GM21528 (cell line): Measurements from ENCODE around the gene THBS3.
"Not testable (repeated sequence)": the region's sequence is repeated elsewhere in the genome, so short reads cannot be mapped to it uniquely, and the experiment has no call there.

ENCODE experiments used
- ATAC-seq: cut with Tn5 transposase; IDR thresholded peaks from one replicate; pipeline ENCODE4 v1.9.1; 2021; ENCODE audit warnings: mild to moderate bottlenecking, moderate library complexity; ENCODE audit not compliant: unreplicated experiment, low FRiP score

Gene THBS3

DNA sequence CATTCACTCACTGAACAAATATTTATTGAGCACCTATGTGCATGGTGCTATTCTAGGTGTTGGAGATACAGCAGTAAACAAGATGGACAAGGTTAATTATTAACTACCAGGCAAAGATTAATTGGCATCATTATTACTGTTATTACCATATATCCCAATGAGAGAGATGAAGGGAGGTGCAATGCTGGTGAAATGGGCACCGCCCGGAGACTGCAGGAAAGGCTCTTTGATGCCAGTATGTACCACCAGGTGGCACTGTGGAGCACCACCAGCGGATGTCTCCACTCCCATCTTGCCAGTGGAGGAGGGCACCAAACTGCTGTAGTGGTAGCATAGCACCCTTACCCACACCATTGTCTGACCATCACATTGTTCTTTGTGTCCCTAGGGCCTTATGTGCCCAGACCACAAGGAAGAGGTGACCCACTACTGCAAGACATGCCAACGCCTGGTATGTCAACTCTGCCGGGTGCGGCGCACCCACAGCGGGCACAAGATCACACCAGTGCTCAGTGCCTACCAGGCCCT, 31.1 kb downstream of the THBS3 start:
- no peak for ATAC-seq

GRCh38 chr1:155175927-155176371, 31.7 kb downstream of the THBS3 start:
- ATAC-seq = no peak

GRCh38 chr1:155175281-155175926, 32.3 kb downstream of the THBS3 start:
- ATAC-seq = no peak

- no peak for ATAC-seq
These were observed 33.1 kb downstream of the THBS3 start for GRCh38 chr1:155174324-155175280.

DNA sequence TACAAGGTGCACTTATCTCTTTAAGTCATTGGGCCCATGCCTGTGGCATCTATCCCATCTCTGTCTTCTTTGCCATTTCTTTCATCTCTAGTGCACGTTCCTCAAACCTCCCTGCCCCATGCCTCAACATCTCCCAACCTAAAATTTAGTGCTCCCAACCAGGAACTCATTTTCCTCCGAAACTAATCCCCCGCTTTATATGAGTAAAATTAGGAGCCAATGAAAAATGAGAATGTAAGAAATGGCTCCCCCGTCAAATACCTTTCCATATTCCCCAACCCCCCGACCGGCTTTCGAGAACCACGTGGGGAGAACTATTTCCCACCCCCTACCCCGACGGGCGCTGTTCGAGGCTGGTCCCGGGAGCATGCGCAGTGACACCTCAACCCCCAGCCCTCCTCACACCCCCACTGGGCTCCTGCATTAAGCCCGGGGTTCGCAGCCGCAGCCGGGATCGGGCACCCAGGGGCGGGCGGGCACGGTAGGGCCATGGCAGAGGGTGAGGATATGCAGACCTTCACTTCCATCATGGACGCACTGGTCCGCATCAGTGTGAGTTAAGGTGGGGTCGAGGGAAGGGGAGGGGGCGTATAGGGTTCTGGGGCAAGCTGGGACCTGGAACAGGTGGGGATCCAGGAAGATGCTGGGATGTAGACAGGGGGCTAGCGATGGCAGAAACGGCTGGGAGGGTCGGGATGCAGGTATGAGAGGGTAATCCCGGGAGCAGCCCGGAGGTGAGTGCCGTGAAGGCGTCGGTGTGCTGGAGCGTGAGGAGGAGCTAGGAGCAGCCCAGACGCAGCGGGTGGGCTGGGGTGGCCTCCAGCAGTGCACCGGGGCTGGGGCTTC, 34.0 kb downstream of the THBS3 start, which contains the start of gene TRIM46:
Gene TRIM46 (plus strand): TSS at position 372 of the 846 bp plus-strand sequence. CDS start 118 bp downstream, at position 490.
- peak; percentile 15 for ATAC-seq

DNA sequence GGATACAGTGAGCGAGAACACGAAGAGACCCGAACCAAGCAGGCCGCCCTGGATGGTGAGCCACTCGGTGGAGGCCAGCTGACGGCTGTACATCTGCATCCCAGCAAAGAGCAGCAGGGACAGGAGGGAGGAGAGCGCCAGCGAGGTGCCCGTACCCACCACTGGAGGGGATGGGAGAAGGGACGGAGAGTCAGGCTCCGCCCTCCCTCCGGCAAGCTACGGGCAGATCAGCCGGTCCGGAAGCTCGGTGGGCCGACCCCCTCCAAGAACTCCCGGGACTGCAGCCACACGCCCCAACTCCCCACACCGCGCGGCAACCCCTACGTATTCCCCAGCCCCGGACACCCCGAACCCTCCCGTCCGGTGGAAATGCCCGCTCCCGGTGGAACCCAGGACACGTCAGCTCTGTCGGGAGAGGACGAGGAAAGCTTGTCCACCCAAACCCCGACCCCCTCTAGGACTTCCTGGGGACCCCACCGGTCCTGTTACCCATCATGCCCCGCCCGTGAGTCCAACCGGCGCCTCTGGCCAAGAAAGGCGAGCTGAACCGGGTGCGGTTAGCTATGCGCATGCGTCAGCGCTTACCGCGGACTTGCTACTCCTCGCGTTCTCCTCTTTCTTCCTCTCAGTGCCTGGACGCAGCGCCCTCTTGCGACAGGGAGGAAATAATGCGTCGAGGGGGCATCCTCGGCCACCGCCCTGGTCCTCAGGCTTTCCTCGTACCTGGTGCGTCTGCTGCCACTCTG, 34.8 kb downstream of the THBS3 start, which contains the start of gene KRTCAP2:
Gene KRTCAP2 (minus strand): TSS at position 573 of the 746 bp plus-strand sequence. CDS start 80 bp downstream, at position 493.
- ATAC-seq = peak; percentile 78

- ATAC-seq = peak; percentile 11
These were observed 35.6 kb downstream of the THBS3 start for GRCh38 chr1:155171836-155172731.

- ATAC-seq = no peak
These were observed 36.9 kb downstream of the THBS3 start for GRCh38 chr1:155170806-155171205.

GRCh38 chr1:155170101-155170785, 37.5 kb downstream of the THBS3 start:
- no peak for ATAC-seq

- ATAC-seq = no peak
These were observed 38.2 kb downstream of the THBS3 start for GRCh38 chr1:155169541-155169940.

- no peak for ATAC-seq
These were observed 39.1 kb downstream of the THBS3 start for GRCh38 chr1:155168456-155169210.

DNA sequence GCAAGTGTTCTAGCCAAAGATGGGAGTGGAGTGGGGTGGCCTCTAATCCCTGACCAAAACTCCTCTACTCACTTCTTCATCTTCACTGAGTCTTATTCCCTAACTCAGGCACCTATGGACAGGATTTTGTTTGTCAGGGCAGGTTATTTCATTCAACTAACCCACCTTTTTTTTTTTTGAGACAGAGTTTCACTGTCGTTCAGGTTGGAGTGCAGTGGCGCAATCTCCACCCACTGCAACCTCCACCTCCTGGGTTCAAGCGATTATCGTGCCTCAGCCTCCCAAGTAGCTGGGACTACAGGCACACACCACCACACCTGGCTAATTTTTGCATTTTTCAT, 39.6 kb downstream of the THBS3 start:
- ATAC-seq = not testable (repeated sequence)

DNA sequence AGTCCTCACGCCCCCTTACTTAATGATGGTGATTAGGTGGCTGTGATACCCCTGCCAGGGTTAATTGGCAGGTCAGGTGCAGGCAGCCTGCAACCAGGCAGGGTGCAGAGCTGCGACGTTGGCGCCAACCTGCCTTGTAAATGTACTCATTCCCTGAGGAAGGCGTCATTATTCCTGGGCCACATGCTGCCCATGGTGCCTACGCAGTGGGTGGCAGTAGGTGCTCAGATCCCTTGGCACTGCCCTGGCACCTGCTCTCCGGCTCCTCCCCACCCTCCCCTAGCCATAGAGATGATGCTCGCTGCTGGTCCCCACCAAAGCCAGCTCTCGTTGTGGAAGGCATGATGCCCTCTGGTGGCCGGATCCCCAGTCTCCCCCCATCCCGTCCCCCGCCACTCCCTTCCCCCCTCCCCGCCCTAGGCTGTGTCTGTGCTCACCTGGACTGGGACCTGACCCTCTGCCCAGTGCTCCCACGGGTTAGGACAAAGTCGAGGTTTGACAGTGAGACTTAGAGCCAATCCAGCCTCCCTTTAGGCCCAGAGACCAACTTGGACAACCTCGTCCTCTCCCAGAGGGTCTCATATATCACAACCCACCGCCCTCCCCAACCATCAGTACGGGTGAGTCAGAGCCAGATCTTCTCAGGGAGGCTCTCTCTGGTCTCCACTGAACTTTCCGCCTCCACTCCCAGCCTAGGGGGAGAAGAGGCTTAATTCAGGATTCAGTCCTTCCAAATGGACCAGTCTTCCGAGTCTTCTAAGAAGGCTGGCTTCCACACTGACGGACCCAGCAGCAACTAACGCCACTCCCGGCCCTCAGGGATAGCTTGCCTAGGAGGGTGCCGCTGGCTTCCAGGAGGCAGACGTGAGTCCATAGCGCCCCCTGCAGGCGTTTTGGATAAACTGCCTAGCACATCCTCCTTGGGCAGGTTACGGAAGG, 40.3 kb downstream of the THBS3 start:
- no peak for ATAC-seq

GRCh38 chr1:155166471-155167165, 41.1 kb downstream of the THBS3 start:
- no peak for ATAC-seq

- ATAC-seq = no peak
These were observed 41.6 kb downstream of the THBS3 start for GRCh38 chr1:155166051-155166470.

- ATAC-seq = not testable (repeated sequence)
These were observed 43.1 kb downstream of the THBS3 start for GRCh38 chr1:155164625-155165024.
